ENCODE data around the gene PALM. TPM values are rescaled to one million over a fixed set of nuclear protein-coding genes. Genes with fewer than 3 reads are reported as not detected.
A peak's percentile ranks its signal among the peaks of the same experiment; 100 is the strongest.
"Not testable (repeated sequence)": the region's sequence is repeated elsewhere in the genome, so short reads cannot be mapped to it uniquely, and the experiment has no call there.

PALM gene
- total RNA-seq, 1 experiment from 2014 or later, result 14.4 TPM

DNA sequence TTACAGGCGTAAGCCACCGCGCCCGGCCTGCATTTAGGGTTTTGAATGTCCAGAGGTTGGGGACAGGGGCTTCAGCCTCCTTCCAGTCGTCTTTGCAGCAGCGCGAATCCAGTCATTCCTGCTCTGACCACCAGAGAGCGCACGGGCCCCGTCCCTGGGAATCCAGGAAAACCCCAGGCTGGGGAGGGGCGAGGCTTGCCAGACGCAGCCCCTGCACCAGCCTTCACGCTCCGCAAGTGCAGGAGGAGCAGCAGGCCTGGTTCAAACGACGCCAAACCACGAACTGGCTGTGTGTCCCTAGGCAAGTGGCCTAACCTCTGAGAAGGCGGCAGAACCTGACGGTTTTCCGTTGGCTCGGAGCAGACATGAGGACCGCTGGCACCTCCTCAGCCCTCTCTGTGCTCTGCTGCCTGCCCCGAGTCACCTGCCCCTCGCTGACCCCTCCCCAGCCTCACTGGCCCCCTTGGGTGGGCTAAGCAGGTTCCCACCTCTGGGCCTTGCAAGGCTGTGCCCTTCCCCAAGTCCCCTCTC, 43.8 kb upstream of the PALM start:
- TF ChIP-seq POLR2AphosphoS5 (IDR thresholded peaks at IDR 0.05; ENCODE audit: low read depth, low read length) (no peak), TCF7L2 (IDR thresholded peaks at IDR 0.05; ENCODE audit: low read depth, low read length) (no peak), SIN3A (IDR thresholded peaks at IDR 0.05; ENCODE audit: borderline replicate concordance, insufficient read depth, low read depth, low read length) (no peak)
- TF ChIP-seq, protein P1, sequence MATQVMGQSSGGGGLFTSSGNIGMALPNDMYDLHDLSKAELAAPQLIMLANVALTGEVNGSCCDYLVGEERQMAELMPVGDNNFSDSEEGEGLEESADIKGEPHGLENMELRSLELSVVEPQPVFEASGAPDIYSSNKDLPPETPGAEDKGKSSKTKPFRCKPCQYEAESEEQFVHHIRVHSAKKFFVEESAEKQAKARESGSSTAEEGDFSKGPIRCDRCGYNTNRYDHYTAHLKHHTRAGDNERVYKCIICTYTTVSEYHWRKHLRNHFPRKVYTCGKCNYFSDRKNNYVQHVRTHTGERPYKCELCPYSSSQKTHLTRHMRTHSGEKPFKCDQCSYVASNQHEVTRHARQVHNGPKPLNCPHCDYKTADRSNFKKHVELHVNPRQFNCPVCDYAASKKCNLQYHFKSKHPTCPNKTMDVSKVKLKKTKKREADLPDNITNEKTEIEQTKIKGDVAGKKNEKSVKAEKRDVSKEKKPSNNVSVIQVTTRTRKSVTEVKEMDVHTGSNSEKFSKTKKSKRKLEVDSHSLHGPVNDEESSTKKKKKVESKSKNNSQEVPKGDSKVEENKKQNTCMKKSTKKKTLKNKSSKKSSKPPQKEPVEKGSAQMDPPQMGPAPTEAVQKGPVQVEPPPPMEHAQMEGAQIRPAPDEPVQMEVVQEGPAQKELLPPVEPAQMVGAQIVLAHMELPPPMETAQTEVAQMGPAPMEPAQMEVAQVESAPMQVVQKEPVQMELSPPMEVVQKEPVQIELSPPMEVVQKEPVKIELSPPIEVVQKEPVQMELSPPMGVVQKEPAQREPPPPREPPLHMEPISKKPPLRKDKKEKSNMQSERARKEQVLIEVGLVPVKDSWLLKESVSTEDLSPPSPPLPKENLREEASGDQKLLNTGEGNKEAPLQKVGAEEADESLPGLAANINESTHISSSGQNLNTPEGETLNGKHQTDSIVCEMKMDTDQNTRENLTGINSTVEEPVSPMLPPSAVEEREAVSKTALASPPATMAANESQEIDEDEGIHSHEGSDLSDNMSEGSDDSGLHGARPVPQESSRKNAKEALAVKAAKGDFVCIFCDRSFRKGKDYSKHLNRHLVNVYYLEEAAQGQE (IDR thresholded peaks at IDR 0.05; ENCODE audit: insufficient read depth in 1 of 2, low read depth in 2 of 2, low read length in 1 of 2), result 0 out of 4 replicates have a peak, but pooled peaks of 1 of the 2 experiments have one; percentile 26
- TF ChIP-seq, protein P2, sequence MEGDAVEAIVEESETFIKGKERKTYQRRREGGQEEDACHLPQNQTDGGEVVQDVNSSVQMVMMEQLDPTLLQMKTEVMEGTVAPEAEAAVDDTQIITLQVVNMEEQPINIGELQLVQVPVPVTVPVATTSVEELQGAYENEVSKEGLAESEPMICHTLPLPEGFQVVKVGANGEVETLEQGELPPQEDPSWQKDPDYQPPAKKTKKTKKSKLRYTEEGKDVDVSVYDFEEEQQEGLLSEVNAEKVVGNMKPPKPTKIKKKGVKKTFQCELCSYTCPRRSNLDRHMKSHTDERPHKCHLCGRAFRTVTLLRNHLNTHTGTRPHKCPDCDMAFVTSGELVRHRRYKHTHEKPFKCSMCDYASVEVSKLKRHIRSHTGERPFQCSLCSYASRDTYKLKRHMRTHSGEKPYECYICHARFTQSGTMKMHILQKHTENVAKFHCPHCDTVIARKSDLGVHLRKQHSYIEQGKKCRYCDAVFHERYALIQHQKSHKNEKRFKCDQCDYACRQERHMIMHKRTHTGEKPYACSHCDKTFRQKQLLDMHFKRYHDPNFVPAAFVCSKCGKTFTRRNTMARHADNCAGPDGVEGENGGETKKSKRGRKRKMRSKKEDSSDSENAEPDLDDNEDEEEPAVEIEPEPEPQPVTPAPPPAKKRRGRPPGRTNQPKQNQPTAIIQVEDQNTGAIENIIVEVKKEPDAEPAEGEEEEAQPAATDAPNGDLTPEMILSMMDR (IDR thresholded peaks at IDR 0.05), result peak; percentile 91
- Histone ChIP-seq H3K27ac (ENCODE audit: low read length) (no peak overlapping the region; the same call in 1 of the 2 replicates), H3K9me3 (ENCODE audit: control insufficient read depth, insufficient read depth, low read depth, low read length) (no peaks in the 10 kb centered on the region), H3K4me3 (ENCODE audit: low read depth in 2 of 2, low read length in 2 of 2) (peak overlapping the region in 1 of 2 experiments; percentile 36; a peak in 2 of 4 replicates), H3K4me1 (ENCODE audit: control insufficient read depth, insufficient read depth, low read length) (no peaks in the 10 kb centered on the region; the same call in 1 of the 2 replicates), H3K27me3 (ENCODE audit: control insufficient read depth, insufficient read depth, low read length) (no peaks in the 10 kb centered on the region), H3K36me3 (ENCODE audit: control insufficient read depth, insufficient read depth, low read length) (no peaks in the 10 kb centered on the region; the same call in 1 of the 2 replicates)
- DNase-seq (ENCODE audit: low read depth, low spot score), result no peak
- POLR2A ChIA-PET, result no interaction called here
- intact Hi-C loops (cut with micrococcal nuclease; ENCODE audit: unreplicated experiment), result no loop called here
- in situ Hi-C loops (cut with HindIII; ENCODE audit: low pct_unique_long_range_greater_than_20kb, low sequenced_read_pairs), result no loop called here
- CTCF ChIA-PET, result interaction anchor here (0.6 to 0.7 kb wide), 4 partner anchors 15 to 750 kb away, joined by 3 to 8 read pairs (median 5); no protein-coding TSS in a partner anchor
- peak; percentile 57 for ATAC-seq
- BruUV-seq (replicated peaks), result no TSS peak

DNA sequence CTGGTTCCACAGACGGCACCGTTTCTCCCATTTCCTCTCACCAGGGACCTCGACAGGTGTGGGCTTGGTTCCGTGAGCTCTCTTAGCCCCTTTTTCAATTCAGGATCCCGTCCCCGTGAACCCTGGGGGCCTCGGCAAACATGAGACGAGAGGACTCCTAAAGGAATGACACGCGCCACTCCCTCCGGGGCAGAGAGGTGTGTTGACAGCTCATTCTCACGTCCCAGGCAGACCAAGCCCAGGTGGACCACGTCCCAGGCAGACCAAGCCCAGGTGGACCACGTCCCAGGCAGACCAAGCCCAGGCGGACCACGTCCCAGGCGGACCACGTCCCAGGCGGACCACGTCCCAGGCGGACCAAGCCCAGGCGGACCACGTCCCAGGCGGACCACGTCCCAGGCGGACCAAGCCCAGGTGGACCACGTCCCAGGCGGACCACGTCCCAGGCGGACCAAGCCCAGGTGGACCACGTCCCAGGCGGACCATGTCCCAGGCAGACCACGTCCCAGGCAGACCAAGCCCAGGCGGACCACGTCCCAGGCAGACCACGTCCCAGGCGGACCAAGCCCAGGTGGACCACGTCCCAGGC, 41.7 kb upstream of the PALM start:
- ATAC-seq; H3K27ac ChIP-seq (ENCODE audit: low read length); H3K4me3 ChIP-seq (ENCODE audit: low read depth in 2 of 2, low read length in 2 of 2); H3K27me3 ChIP-seq (ENCODE audit: control insufficient read depth, insufficient read depth, low read length); CTCF ChIA-PET; H3K4me1 ChIP-seq (ENCODE audit: control insufficient read depth, insufficient read depth, low read length); in situ Hi-C loops (cut with HindIII; ENCODE audit: low pct_unique_long_range_greater_than_20kb, low sequenced_read_pairs); POLR2A ChIA-PET; DNase-seq (ENCODE audit: low read depth, low spot score); BruUV-seq (replicated peaks); H3K36me3 ChIP-seq (ENCODE audit: control insufficient read depth, insufficient read depth, low read length); H3K9me3 ChIP-seq (ENCODE audit: control insufficient read depth, insufficient read depth, low read depth, low read length); intact Hi-C loops (cut with micrococcal nuclease; ENCODE audit: unreplicated experiment): not testable (repeated sequence)

DNA sequence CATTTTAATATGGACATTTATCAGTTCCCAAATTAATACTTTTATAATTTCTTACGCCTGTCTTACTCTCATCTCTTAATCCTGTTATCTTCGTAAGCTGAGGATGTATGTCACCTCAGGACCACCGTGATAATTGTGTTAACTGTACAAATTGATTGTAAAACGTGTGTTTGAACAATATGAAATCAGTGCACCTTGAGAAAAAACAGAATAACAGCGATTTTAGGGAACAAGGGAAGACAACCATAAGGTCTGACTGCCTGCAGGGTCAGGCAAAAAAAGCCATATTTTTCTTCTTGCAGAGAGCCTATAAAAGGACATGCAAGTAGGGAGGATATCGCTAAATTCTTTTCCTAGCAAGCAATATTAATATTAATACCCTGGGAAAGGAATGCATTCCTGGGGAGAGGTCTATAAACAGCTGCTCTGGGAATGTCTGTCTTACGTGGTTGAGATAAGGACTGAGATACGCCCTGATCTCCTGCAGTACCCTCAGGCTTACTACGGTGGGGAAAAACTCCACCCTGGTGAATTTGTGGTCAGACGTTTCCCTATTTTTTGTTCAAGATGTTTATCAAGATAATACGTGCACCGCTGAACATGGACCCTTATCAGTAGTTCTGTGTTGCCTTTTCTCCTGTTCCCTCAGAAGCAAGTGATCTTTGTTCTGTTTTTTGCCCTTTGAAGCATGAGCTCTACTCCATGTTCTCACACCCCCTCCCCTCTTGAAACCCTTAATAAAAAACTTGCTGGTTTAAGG, 39.9 kb upstream of the PALM start:
- BruUV-seq (replicated peaks); H3K27ac ChIP-seq (ENCODE audit: low read length); H3K9me3 ChIP-seq (ENCODE audit: control insufficient read depth, insufficient read depth, low read depth, low read length); in situ Hi-C loops (cut with HindIII; ENCODE audit: low pct_unique_long_range_greater_than_20kb, low sequenced_read_pairs); intact Hi-C loops (cut with micrococcal nuclease; ENCODE audit: unreplicated experiment); H3K27me3 ChIP-seq (ENCODE audit: control insufficient read depth, insufficient read depth, low read length); H3K4me1 ChIP-seq (ENCODE audit: control insufficient read depth, insufficient read depth, low read length); ATAC-seq; H3K4me3 ChIP-seq (ENCODE audit: low read depth in 2 of 2, low read length in 2 of 2); DNase-seq (ENCODE audit: low read depth, low spot score); POLR2A ChIA-PET; H3K36me3 ChIP-seq (ENCODE audit: control insufficient read depth, insufficient read depth, low read length): not testable (repeated sequence)
- CTCF ChIA-PET, result interaction anchor here (0.6 kb wide), 1 partner anchor 73 kb away, joined by 8 read pairs; no protein-coding TSS in a partner anchor
